ENCODE data around the gene CCDC172.
"Not testable (repeated sequence)": the region's sequence is repeated elsewhere in the genome, so short reads cannot be mapped to it uniquely, and the experiment has no call there.

Gene CCDC172

DNA sequence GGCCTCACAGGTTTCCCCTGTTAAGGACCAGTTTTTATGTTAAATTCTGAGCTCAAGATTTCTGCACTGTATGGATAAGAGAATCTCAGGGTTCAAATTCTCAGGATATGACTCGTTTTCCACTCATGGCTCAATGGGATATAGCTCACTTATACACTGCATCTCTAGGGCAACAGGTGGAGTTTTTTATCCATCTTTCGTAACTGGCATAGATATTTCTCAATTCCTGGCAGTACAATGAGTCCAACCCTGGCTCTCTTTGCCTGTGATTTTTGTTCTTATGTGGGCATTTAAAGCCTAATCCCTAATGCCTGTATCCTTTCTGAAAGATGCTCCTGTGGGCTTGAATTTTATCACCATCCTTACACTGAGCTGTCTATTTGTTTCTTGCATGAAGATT lies 7.6 kb downstream of the CCDC172 start:
- no peak for DNase-seq (ENCODE audit: low read depth in 3 of 3, low spot score in 1 of 3)

DNA sequence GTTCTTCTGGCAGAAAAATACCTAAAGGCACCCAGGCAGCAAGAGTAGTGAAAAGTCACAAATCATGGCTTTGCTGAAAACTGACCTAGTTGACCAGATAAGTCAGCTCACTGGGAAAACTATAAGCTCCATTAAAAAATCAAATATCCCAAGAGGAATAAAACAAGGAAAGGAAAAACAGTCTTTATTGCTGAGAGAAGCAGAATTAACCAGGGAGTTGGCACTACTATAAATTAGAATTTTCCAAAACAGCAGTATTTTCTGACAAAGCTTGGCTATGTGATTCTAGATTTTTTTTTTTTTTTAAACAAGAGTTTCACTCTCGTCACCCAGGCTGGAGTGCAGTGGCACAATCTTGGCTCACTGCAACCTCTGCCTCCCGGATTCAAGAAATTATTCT lies 12.6 kb downstream of the CCDC172 start:
- no peak for DNase-seq (ENCODE audit: low read depth in 3 of 3, low spot score in 1 of 3)

DNA sequence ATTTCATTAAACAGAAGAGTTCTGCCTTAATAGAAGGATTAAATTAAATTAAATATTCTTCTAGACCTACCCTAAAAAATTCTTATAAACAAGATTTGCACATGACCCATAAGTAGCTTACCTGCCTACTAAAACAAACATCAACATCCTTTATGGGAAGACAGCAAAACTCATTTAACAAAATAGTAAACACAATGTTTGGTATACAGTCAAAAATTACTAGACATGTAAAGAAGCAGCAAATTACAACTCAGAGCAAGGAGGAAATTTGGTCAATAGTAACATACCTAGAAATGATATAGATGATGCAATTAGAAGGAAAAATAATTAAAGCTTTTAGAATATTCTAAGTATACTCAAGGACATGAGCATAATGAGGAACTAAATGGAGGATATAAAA lies 27.9 kb downstream of the CCDC172 start:
- no peak for DNase-seq (ENCODE audit: low read depth in 3 of 3, low spot score in 1 of 3)

DNA sequence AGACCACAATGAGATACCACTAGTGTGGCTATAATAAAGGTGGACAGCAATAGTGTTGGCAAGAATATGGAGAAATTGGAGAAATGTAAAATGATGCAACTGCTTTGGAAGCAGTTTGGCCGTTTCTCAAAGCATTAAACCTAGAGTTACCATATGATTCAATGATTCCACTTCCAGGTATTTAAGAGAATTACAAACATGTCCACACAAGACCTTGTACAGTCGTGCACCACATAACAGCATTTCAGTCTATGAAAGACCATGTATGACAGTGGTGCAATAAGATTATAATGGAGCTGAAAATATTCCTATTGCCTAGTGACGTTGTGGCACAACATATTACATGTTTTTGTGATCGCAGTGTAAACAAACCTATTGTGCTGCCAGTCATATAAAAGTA lies 29.6 kb downstream of the CCDC172 start:
- no peak for DNase-seq (ENCODE audit: low read depth in 3 of 3, low spot score in 1 of 3)

DNA sequence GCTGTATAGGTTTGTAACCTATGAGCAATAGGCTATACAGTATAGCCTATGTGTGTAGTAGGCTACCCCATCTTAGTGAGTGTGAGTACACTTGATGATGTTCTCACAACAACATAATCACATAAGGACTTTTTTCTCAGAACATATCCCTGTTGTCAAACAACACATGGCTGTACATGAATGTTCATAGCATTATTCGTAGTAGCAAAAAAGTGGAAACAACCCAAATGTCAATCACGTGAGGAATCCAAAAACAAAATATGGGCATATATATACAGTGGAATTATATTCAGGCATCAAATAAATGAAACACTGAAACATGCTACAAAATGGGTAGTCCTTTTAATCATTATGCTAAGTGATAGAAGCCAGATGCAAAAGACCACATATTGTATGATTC lies 31.1 kb downstream of the CCDC172 start:
- no peak for DNase-seq (ENCODE audit: low read depth in 3 of 3, low spot score in 1 of 3)

DNA sequence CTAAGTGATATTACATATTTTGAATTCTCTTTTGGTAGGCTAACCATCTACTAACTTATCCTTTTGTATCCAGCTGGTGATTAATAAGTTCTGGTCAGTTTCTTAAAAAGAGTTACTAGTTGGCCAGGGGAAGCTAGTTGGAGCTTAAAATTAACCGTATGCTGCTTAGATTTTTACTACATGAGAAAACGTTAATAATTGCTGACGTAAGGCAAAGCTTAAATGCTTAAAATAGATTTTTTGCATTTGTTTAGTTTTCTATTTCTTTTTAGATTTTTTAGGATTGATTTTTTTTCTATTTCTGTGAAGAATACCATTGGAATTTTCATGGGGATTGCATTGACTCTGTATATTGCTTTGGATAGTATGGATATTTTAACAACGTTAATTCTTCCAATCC lies 32.6 kb downstream of the CCDC172 start:
- DNase-seq (ENCODE audit: low read depth in 3 of 3, low spot score in 1 of 3), result no peak

DNA sequence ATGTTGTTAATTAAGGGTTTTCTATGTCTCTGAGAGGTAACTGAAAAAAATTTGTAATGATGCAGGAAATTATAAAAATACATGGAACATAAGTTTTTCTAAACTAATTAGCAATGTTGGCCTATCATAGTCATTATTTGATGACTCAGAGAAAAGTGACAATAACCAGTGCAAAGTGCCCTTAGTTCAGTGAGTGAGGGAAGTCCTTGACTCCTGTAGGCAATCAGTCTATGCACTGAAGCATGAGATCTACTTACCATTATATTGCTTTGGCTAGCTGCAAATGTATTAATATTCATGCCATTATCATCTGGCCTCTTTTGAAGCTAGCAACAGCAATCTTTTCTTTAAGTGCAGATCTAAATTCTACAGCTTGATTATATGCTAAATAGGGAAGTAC lies 40.6 kb downstream of the CCDC172 start:
- DNase-seq (ENCODE audit: low read depth in 3 of 3, low spot score in 1 of 3), result no peak

DNA sequence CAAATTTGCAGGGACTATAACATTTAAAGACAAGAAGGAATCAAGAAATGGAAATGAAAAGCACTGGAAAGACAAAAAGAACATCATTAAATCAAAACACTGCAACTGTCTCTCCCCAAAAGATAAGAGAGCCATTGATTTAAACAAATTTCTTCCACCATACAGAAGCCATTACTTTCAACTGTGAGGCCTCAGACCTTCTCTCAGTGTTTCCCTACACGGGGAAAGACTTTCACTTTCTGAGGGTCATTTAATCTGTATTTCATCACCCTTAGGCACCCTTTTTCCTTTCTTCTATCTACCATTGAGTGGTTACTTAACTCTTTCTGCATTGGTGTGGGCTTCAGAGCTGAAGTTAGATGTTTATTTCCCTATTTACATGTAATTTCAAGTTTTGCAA lies 47.5 kb downstream of the CCDC172 start:
- no peak for DNase-seq (ENCODE audit: low read depth in 3 of 3, low spot score in 1 of 3)

DNA sequence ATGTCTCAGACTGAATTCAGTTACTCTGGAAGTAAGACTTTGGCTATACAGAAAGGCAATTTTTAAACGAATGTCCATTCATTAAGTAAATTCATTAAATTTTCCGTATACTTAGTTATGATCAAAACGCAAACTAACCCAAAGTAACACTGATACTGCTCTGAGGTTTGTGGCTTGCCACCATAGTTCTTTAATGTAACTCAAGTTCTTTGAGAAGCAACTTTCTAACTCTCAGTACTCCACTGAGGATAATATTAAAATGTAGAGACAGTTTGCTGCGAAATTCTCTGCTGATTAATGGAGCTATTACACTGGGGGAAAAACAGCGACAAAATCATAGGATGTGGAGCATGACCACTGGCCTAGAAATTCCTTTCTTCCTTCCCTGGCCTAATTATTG lies 58.0 kb downstream of the CCDC172 start:
- no peak for DNase-seq (ENCODE audit: low read depth in 3 of 3, low spot score in 1 of 3)

DNA sequence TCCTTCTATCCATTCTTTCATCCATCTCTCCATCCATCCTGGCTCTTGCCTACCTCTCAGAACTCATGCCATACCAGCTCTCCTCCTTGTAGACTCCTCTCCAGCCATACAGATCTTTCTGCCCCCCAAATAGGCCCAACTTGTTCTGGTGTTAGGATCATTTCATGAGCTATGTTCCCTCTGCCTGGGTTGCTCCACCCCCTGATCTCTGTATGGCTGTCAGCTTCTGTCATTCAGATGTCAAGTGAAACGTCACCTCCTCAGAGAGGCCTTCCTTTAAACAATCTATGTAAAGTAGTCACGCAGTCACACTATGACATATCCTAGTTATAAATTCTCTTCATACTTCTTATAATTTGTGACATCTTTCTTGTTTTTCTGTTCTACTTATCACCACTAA lies 61.1 kb downstream of the CCDC172 start:
- DNase-seq (ENCODE audit: low read depth in 3 of 3, low spot score in 1 of 3), result no peak

DNA sequence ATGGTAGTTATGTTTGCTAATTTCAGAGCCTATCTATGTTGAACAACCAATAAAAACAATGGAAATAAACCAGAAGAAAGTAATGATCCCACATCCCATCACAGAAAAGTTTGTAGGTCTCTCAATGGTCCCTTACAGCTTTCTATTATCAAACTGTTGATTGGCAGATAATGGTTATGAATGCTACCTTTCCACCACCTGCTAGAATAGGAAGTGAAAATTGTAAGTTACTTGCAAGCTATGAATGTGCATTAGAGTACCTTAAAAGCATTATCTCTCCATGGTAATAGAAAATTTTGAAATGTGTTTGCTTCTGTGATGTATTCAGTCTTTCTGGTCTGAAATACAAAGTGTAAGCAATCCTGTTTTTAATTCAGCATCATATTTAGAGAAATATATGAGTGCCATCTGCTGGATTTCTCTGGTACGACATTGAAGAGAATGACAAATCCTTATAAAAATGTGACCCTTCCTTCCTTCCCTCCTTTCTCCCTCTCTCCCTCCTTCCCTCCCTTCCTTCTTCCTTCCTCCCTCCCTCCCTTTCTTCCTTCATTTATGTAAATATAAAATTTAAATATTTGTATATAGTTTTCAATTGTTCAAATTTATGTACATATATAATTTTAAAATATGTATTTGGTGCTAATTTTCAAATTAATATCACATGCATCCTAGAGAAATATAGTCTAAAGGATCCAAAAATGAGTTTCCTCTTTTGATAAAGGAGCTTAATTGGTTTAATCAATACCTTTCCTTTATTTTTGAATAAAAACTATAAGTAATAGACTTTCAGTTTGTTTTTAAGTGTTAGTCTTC lies 62.0 kb downstream of the CCDC172 start:
- DNase-seq (ENCODE audit: low read depth in 3 of 3, low spot score in 1 of 3), result no peak

DNA sequence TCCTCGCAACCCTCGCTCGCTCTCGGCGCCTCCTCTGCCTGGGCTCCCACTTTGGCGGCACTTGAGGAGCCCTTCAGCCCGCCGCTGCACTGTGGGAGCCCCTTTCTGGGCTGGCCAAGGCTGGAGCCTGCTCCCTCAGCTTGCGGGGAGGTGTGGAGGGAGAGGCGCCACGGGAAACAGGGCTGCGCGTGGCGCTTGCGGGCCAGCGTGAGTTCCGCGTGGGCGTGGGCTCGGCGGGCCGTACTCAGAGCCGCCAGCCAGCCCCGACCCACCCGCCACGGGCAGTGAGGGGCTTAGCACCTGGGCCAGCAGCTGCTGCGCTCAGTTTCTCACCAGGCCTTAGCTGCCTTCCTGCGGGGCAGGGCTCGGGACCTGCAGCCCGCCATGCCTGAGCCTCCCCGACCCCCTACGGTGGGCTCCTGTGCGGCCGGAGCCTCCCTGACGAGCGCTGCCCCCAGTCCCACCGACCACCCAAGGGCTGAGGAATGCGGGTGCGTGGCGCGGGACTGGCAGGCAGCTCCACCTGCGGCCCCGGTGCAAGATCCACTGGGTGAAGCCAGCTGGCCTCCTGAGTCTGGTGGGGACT lies 69.1 kb downstream of the CCDC172 start:
- not testable (repeated sequence) for DNase-seq (ENCODE audit: low read depth in 3 of 3, low spot score in 1 of 3)

DNA sequence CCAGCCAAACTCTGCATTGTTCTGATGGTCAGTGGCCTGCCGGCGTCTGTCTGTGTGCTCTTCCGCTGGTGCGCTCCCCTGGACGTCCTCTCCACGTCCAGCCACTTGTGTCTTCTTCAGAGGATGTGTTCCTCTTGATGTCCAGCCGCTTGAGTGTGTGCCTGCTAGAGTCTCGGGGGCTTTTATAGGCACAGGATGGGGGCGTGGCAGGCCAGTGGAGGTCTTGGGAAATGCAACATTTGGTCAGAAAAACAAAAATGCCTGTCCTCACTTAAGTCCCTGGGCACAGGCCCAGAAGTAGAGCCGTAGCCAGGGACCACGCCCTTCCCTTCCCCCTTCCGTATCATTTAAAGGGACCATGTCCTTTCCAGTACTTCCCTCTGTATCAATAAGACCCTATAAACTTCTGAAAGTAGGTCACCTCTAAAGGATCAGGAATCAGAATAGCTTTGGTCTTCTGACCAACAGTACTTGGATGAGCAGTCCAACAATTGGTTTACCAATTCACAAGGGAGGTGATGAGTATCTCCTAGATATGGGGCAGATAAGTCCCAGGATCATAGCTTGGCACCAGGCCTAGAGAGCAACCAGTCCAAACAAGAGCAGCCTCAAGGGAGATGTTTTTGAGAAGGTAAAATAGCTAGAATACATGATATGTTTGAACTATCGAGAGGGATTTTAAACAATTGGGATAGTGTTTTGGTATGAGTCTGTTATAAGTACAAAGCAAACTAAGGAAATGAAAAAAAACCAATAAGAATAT lies 71.2 kb downstream of the CCDC172 start:
- no peak for DNase-seq (ENCODE audit: low read depth in 3 of 3, low spot score in 1 of 3)

DNA sequence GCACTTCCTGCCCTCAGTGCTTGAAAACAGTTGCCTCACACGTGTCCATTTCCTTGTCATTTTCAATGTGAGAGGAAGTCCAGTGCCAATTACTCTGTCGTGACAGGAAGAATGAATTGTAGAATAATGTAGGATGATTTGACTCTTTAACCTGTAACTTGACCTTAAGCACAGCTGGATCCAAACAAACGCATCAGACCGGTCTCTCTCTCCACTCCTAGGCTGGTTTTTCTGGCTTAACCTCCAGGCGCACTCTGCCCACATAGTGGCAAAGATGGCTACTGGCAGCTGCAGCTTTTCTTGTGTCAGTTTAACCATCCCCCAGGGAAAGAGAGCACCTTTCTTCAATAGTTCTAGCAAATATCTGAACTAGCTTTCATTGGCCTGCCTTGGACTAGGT lies 74.0 kb downstream of the CCDC172 start:
- no peak for DNase-seq (ENCODE audit: low read depth in 3 of 3, low spot score in 1 of 3)

DNA sequence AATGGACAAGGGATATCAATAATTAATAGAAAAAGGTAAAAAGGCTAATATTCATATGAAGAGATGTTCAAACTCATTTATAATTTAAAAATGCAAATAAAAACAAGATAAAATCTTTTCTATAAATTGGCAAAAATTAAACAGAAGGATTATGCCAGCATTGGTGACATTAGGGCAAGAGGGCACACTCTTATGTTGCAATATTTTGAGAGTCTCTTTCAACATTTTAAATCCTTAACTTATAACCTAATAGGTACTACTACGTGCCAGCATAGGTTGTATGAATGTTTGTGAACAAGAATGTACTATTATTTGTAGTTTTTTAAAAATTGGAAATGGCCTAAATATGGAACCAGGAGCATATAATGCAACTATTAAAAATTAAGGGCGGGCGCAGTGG lies 78.6 kb downstream of the CCDC172 start:
- DNase-seq (ENCODE audit: low read depth in 3 of 3, low spot score in 1 of 3), result no peak

DNA sequence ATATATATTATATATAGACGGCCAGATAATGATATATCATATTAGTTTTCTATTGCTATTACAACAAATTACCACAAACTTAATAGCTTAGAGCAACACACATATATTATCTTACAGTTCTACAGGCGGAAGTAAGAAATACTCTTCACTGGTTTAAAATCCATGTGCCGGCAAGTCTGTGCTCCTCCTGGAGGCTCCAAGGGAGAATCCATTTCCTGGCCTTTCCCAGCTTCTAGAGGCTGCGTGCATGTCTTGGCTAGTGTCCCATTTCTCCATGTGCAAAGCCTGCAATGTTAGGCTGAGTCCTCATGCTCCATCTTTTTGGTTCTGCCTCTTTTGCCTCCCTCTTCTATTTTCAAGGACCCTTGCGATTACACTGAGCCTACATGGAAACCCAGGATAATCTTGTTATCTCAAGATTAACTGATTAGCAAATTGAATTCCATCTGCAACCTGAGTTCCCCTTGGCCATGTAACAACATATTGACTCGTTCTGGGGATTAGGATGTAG lies 79.5 kb downstream of the CCDC172 start:
- no peak for DNase-seq (ENCODE audit: low read depth in 3 of 3, low spot score in 1 of 3)

DNA sequence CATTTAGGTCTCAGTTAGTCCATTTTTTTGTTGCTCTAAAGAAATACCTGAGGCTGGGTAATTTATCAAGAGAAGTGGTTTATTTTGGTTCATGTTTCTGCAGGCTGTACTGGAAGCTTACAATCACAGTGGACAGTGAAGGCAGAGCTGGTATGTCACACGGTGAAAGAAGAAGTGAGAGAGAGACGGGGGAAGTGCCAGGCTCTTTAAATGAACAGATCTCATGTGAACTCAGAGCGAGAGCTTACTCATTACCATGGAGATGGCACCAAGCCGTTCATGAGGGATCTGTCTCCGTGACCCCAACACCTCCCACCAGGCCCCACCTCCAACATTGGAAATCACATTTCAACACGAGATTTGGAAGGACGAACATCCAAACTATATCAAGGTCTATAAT lies 84.5 kb downstream of the CCDC172 start:
- no peak for DNase-seq (ENCODE audit: low read depth in 3 of 3, low spot score in 1 of 3)

DNA sequence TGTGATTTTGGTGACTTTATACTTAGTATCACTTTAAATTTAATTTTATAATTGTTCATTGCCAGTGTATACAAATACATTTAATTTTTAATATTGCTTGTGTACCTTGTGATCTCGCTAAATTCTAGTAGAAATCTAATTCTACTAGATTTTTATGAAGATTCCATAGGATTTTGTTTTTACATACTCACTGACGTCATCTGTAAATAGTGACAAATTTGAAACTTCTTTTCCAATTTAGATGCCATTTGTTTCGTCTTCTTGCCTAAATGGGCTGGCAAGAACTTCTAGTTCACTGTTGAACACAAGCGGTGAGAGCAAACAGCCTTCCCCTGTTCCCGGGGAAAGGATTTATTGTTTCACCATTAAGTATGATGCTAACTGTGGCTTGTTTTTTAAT lies 86.1 kb downstream of the CCDC172 start:
- no peak for DNase-seq (ENCODE audit: low read depth in 3 of 3, low spot score in 1 of 3)

DNA sequence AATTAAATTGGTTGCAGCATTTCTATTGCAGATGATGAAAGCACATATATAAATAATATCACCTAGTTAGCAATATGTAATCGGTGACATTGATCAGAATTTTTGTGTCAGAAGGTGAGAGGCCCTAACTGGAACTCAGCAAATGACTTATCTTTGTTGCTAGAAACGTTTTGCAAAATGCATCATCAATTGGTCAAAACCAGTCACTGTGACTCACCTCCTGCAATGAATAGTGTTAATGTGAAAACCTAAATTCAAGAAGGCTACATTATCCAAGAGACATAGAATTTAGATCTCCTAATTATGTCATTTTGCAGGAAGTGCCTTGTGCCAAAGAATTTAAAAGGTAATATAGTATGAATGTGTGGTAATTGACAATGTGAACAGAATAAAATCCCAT lies 93.6 kb downstream of the CCDC172 start:
- no peak for DNase-seq (ENCODE audit: low read depth in 3 of 3, low spot score in 1 of 3)

DNA sequence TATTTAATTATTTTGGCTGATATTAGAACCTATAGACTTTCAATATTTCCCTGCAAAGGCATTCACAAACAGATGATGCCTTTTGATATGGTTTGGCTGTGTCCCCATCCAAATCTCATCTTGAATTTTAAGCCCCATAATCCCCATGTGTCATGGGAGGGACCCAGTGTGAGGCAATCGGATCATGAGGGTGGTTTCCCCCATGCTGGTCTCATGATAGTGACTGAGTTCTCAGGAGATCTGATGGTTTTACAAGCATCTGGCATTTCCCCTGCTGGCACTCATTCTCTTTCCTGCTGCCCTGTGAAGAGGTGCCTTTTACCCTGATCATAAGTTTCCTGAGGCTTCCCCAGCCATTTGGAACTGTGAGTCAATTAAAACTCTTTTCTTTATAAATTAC lies 94.1 kb downstream of the CCDC172 start:
- DNase-seq (ENCODE audit: low read depth in 3 of 3, low spot score in 1 of 3), result no peak

DNA sequence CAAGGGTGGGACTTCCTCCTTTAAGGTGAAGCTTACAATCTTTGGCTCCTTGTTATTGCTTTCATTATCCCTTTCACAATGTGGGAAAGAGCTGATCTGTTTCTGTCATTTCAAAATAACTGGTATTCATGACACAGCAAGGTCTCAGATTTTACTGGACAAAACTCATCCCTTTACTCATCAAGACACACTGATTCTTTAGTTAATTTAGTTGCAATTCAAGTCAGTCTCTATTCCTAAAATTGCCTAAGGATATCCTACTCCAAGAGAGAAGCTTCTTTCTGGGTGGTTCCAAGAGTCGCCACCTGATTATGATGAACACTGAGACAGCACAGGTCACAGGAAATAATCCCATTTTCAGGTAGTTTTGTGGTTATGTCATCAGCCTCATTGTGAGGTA lies 97.6 kb downstream of the CCDC172 start:
- DNase-seq (ENCODE audit: low read depth in 3 of 3, low spot score in 1 of 3), result no peak

DNA sequence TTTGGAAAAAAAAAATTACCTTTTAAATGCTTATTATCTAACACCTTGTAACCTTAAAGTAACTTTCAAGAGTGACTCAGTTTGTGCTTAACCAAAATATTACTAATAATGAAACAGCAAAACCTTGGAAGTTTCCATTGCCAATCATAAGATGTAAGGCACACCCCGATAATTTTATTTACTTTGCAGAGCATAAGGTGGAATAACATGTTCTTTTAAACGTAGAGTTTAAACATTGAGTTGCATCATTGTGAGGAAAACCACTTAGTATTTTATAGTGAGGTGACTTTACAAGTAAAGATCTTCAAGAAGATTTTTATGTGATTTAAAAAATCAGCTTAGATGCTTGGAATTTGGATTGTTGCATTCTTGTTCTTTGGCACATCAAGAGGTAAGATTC lies 103.4 kb downstream of the CCDC172 start, which contains the start of gene PNLIPRP3:
Gene PNLIPRP3, plus strand, starts transcription at position 177 of the 400 bp plus-strand sequence. Its CDS starts 166 bp downstream, at position 343.
- no peak for DNase-seq (ENCODE audit: low read depth in 3 of 3, low spot score in 1 of 3)
